ENCODE measurements around the gene WNT9B.

- TF ChIP-seq TAF1 (IDR thresholded peaks at IDR 0.05; ENCODE audit: borderline replicate concordance, insufficient read depth, low read length) (no peak), POLR2AphosphoS5 (IDR thresholded peaks at IDR 0.05; ENCODE audit: low read depth, low read length) (no peak), SIN3A (IDR thresholded peaks at IDR 0.05; ENCODE audit: borderline replicate concordance, insufficient read depth, low read length) (no peak), REST (IDR thresholded peaks at IDR 0.05; ENCODE audit: insufficient read depth in 1 of 2, low read depth in 2 of 2, low read length in 2 of 2) (no peak)
Observed at GRCh38 chr17:46848534-46848933, 2.8 kb upstream of the WNT9B start.
